PC-9 (cell line): ENCODE measurements around the gene PSME1. TPM values are rescaled to one million over a fixed set of nuclear protein-coding genes. Genes with fewer than 3 reads are reported as not detected.

Experiments used
- BruUV-seq: library from RNA; stranded (reverse); fragments of 400-500 nt; replicated peaks from 2 replicates; lab custom pipeline; 2021; lab: Mats Ljungman, UMichigan
- CTCF ChIA-PET: fragments of 300-600 bp; sonication (Branson Sonifier 250); formaldehyde crosslinking; loops from one replicate; lab custom pipeline; 2022; ENCODE audit warnings: antibody characterized with exemption; lab: Charles Lee
- POLR2A ChIA-PET: fragments of 300-600 bp; sonication (Branson Sonifier 250); formaldehyde crosslinking; loops from one replicate; lab custom pipeline; 2022; ENCODE audit warnings: antibody characterized with exemption; ENCODE audit not compliant: unreplicated experiment; lab: Charles Lee
- DNase-seq, 2 experiments: peaks; one replicate each; pipeline versions ENCODE4 v3.0.0 to v3.0.0-alpha.2; 2015 to 2022; ENCODE audit warnings: mixed read lengths in 1 of 2
- H2AFZ ChIP-seq: fragments of 200-600 bp; sonication (generic); 2 replicates; pipeline ENCODE4 v1.8.1; 2017; ENCODE audit warnings: antibody characterized with exemption
- H3F3A ChIP-seq: fragments of 200-600 bp; sonication (generic); 2 replicates; pipeline ENCODE4 v1.8.1; 2017; ENCODE audit warnings: antibody characterized with exemption, mild to moderate bottlenecking, low read depth; ENCODE audit not compliant: insufficient read depth
- H3K27ac ChIP-seq: fragments of 200-600 bp; sonication (generic); 2 replicates; pipeline ENCODE4 v1.6.1; 2016; ENCODE audit warnings: mixed run types
- H3K27me3 ChIP-seq: fragments of 200-600 bp; sonication (generic); 2 replicates; pipeline ENCODE4 v1.6.1; 2016; ENCODE audit warnings: low read depth, mixed run types; ENCODE audit not compliant: insufficient read depth
- H3K36me3 ChIP-seq: fragments of 200-600 bp; sonication (generic); 2 replicates; pipeline ENCODE4 v1.6.1; 2016; ENCODE audit warnings: low read depth, mixed run types
- H3K4me1 ChIP-seq: fragments of 200-600 bp; sonication (generic); replicated peaks from 2 replicates; pipeline ENCODE4 v1.6.1; 2016; ENCODE audit warnings: mixed run types; ENCODE audit not compliant: insufficient read depth
- H3K4me2 ChIP-seq: fragments of 200-600 bp; sonication (generic); 2 replicates; pipeline ENCODE4 v1.6.1; 2017; ENCODE audit warnings: mixed run types
- H3K4me3 ChIP-seq: fragments of 200-600 bp; sonication (generic); 2 replicates; pipeline ENCODE4 v1.6.1; 2016; ENCODE audit warnings: mixed run types
- H3K79me2 ChIP-seq: fragments of 200-600 bp; sonication (generic); 2 replicates; pipeline ENCODE4 v1.6.1; 2017; ENCODE audit warnings: low read depth, mixed run types
- H3K9me2 ChIP-seq: fragments of 200-600 bp; sonication (generic); 2 replicates; pipeline ENCODE4 v1.8.1; 2017; ENCODE audit warnings: mild to moderate bottlenecking; ENCODE audit not compliant: insufficient read depth
- H3K9me3 ChIP-seq: fragments of 200-600 bp; sonication (generic); 2 replicates; pipeline ENCODE4 v1.8.1; 2016; ENCODE audit warnings: low read depth; ENCODE audit not compliant: insufficient read depth
- H4K20me1 ChIP-seq: fragments of 200-600 bp; sonication (generic); 2 replicates; pipeline ENCODE4 v1.8.1; 2017; ENCODE audit not compliant: insufficient read depth
- EZH2 ChIP-seq: fragments of 200-600 bp; sonication (generic); IDR thresholded peaks from 2 replicates; pipeline ENCODE4 v1.8.0; 2017; ENCODE audit warnings: antibody characterized with exemption, low read depth
- intact Hi-C: fragments of 100-400 bp; cut with micrococcal nuclease; formaldehyde crosslinking; loops from one replicate; pipeline ENCODE4 v1.10.0; 2022; ENCODE audit not compliant: unreplicated experiment
- total RNA-seq: library from RNA; stranded (reverse); gene quantifications from 2 replicates; pipeline ENCODE4 v1.2.3, GENCODE V29; 2021
- TF ChIP-seq, protein P1 (sequence below): fragments of 200-600 bp; sonication (generic); conservative IDR thresholded peaks from 2 replicates; pipeline ENCODE4 v1.6.1; 2017; ENCODE audit warnings: mixed run types, antibody characterized with exemption, mild to moderate bottlenecking, moderate library complexity

PSME1 gene
- total RNA-seq, 1 experiment from 2014 or later = 174 TPM

DNA sequence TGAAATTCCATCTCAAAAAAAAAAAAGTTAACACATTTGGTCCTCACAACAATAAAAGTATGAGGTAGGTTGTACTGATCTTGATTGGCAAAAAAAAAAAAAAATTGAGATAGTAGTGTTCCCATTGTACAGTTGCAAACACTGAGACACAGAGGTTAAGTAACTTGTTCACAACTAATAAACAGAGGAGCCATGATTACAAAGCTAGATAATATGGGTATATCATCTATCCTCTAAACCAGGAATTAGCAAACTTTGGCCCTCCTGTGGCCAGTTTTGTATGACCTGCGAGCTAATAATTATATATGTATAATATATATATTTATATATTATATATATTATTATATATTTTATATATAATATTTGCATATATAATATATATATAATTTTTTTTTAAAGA lies 2.3 kb upstream of the PSME1 start:
- Histone ChIP-seq H2AFZ (no peak overlapping the region), H3K36me3 (no peaks in the 10 kb centered on the region), H3F3A (peaks cover 7% of the 10 kb centered on the region; the same call in 1 of the 2 replicates), H3K27ac (no peak overlapping the region), H3K4me3 (no peak overlapping the region), H3K4me2 (no peak overlapping the region), H3K4me1 (peaks cover 11% of the 10 kb centered on the region; the same call in 1 of the 2 replicates), H3K79me2 (peaks cover 10% of the 10 kb centered on the region; the same call in 1 of the 2 replicates), H4K20me1 (no peaks in the 10 kb centered on the region), H3K27me3 (no peaks in the 10 kb centered on the region), H3K9me2 (no peaks in the 10 kb centered on the region), H3K9me3 (no peaks in the 10 kb centered on the region)
- no TSS peak for BruUV-seq
- TF ChIP-seq EZH2 = no peak
- TF ChIP-seq, protein P1, sequence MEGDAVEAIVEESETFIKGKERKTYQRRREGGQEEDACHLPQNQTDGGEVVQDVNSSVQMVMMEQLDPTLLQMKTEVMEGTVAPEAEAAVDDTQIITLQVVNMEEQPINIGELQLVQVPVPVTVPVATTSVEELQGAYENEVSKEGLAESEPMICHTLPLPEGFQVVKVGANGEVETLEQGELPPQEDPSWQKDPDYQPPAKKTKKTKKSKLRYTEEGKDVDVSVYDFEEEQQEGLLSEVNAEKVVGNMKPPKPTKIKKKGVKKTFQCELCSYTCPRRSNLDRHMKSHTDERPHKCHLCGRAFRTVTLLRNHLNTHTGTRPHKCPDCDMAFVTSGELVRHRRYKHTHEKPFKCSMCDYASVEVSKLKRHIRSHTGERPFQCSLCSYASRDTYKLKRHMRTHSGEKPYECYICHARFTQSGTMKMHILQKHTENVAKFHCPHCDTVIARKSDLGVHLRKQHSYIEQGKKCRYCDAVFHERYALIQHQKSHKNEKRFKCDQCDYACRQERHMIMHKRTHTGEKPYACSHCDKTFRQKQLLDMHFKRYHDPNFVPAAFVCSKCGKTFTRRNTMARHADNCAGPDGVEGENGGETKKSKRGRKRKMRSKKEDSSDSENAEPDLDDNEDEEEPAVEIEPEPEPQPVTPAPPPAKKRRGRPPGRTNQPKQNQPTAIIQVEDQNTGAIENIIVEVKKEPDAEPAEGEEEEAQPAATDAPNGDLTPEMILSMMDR = no peak
- DNase-seq = no peak
- ChIA-PET CTCF (interaction anchor here (0.6 kb wide), 2 partner anchors 11 to 163 kb away, joined by 3 to 5 read pairs; no protein-coding TSS in a partner anchor), POLR2A (no interaction called here)
- intact Hi-C loops = no loop called here

DNA sequence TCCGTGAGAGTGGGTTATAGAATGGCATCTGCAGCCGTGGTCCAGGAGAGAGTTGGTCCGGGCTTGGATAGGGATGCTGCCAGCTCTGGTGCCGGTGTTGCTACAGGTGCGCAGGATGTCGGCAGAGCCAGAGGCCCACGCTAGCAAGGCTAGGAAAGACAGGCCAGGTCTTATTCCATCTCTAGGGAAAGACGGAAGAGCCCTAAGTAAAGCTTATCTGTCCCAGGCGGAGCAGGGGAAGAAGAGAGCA lies 485 bp upstream of the PSME1 start:
- Histone ChIP-seq H3K9me3 (no peaks in the 10 kb centered on the region), H4K20me1 (no peaks in the 10 kb centered on the region), H3K27ac (peak overlapping the region; percentile 27; the same call in 1 of the 2 replicates), H3K79me2 (peaks cover 21% of the 10 kb centered on the region), H3K27me3 (no peaks in the 10 kb centered on the region), H3K36me3 (no peaks in the 10 kb centered on the region), H3K4me2 (peak overlapping the region; percentile 84), H3K9me2 (no peaks in the 10 kb centered on the region), H3F3A (peaks cover 7% of the 10 kb centered on the region; the same call in 1 of the 2 replicates), H3K4me3 (peak overlapping the region; percentile 87), H3K4me1 (peaks cover 20% of the 10 kb centered on the region), H2AFZ (peak overlapping the region; percentile 89)
- TF ChIP-seq, protein P1 = no peak
- TF ChIP-seq EZH2 = no peak
- POLR2A ChIA-PET = interaction anchor here (0.7 to 1.4 kb wide), 3 partner anchors 21 to 42 kb away, joined by 3 to 13 read pairs (median 4); partner anchors contain the start of genes DCAF11 and NRL
- CTCF ChIA-PET = interaction anchor here (1.3 kb wide), 1 partner anchor 25 kb away, joined by 6 read pairs; the partner anchor contains the start of gene IRF9
- no TSS peak for BruUV-seq
- no peak for DNase-seq
- intact Hi-C loops = no loop called here

DNA sequence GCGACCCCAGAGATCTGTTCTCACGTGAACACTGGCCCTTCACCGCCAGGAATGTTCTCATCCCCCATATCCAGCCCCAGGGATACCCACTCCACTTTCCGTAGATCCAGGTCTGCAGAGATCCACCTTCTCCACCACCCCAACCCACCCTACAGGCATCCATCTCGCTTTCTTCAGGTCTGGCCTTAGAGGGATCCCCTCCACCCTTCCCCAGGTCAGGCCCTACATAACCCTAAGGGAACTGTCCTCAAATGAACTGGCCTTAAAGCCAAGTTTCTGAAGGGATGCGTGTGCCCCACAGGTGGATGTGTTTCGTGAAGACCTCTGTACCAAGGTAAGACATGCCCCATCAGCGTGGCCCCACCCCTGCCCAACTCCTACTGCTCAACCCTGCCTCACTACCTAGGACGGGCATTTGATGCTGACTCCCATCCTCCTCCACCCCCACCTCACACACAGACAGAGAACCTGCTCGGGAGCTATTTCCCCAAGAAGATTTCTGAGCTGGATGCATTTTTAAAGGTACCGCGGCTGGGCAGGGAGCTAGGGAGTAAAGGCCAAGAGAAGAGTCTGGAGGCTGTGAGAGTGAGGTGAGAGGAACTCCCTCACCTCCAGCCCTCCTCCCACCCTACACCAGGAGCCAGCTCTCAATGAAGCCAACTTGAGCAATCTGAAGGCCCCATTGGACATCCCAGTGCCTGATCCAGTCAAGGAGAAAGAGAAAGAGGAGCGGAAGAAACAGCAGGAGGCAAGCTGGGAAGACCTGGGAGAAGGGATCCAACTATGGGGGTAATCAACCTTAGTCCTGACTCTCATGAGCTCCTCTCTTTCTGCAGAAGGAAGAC lies 912 bp downstream of the PSME1 start:
- no peak overlapping the region for H2AFZ ChIP-seq
- H3K36me3 ChIP-seq = no peaks in the 10 kb centered on the region
- peaks cover 10% of the 10 kb centered on the region for H3F3A ChIP-seq
- H3K79me2 ChIP-seq = peaks cover 21% of the 10 kb centered on the region
- H3K9me3 ChIP-seq = no peaks in the 10 kb centered on the region
- intact Hi-C loops = no loop called here
- no peaks in the 10 kb centered on the region for H3K9me2 ChIP-seq
- DNase-seq = no peak
- POLR2A ChIA-PET = interaction anchor here (0.5 to 0.8 kb wide), 4 partner anchors 9 to 663 kb away, joined by 3 to 5 read pairs (median 4); partner anchors contain the start of gene TM9SF1
- TSS peak; percentile 50 for BruUV-seq
- H3K27me3 ChIP-seq = no peaks in the 10 kb centered on the region
- H4K20me1 ChIP-seq = no peaks in the 10 kb centered on the region
- H3K4me2 ChIP-seq = peak overlapping the region; percentile 79
- peaks cover 20% of the 10 kb centered on the region for H3K4me1 ChIP-seq
- CTCF ChIA-PET = interaction anchor here (1.3 to 1.4 kb wide), 2 partner anchors 24 to 79 kb away, joined by 4 to 6 read pairs; partner anchors contain the start of gene IRF9
- H3K27ac ChIP-seq = no peak overlapping the region
- H3K4me3 ChIP-seq = peak overlapping the region; percentile 87
- no peak for TF ChIP-seq EZH2
- TF ChIP-seq, protein P1 = no peak
